Measurements from ENCODE around the gene TRMT2A. TPM values are rescaled to one million over a fixed set of nuclear protein-coding genes. Genes with fewer than 3 reads are reported as not detected.

TRMT2A gene
- total and polyA plus RNA-seq, 2 of the 8 experiments (the other 6 are each of a cell fraction or from before 2014, with no cell fraction given) = 44.9 to 50.3 TPM

DNA sequence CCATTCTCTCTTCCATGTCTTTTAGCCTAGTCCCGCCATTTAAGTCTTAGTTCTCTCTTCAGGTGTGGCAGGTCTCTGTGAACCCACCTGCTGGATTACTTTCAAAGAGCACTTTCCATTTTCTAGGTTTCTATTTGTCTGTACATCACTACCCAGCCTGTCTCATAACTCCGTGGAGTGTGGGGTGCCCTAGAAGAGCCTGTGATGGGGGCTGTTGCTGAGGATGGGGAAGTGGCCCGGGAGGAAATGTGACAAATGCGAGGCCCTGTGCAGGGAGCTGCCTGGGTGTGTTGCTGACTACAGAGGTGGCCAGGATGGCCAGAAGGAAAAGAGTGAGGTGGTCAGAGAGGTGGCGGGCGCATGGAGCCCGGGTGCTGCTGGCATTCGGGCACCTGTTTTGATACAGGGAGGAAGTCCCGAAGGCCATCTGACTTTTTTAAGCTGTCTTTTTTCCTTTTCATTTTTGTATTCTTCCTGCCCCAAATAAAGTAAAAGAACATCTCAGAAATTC, 26.2 kb downstream of the TRMT2A start:
- peaks cover 78 to 97% (median 94%) of the 10 kb centered on the region in 4 experiments for H3K36me3 ChIP-seq (ENCODE audit: control insufficient read depth in 2 of 4, insufficient read depth in 4 of 4, low read length in 3 of 4)
- H3K18ac ChIP-seq (ENCODE audit: extremely low read depth, low read length) = no peak overlapping the region
- WGBS, 2 experiments (ENCODE audit: extremely low coverage in 1 of 2, insufficient coverage in 1 of 2, insufficient read length in 1 of 2, insufficient replicate concordance in 2 of 2, low coverage in 1 of 2, low lambda C conversion rate in 2 of 2, missing lambda C conversion rate in 1 of 2) = 90% methylated on average over 9 of the region's 9 CpGs; no CpG with 5 or more reads in 1 of the 2 experiments
- no peak overlapping the region for H3K14ac ChIP-seq (ENCODE audit: insufficient read length)
- peaks cover 18% of the 10 kb centered on the region for H3K79me1 ChIP-seq (ENCODE audit: low read depth, low read length)
- no peak overlapping the region for H2BK120ac ChIP-seq (replicated peaks; ENCODE audit: low read depth, low read length)
- no peak overlapping the region for H2BK12ac ChIP-seq (ENCODE audit: low read depth, low read length)
- peaks cover 18 to 46% of the 10 kb centered on the region in 2 experiments for H4K20me1 ChIP-seq (replicated peaks in 1 of 2; ENCODE audit: control insufficient read depth in 1 of 2, insufficient read depth in 2 of 2, low read length in 2 of 2)
- no peak overlapping the region for H3K23ac ChIP-seq (ENCODE audit: insufficient read length)
- H3K9me3 ChIP-seq (ENCODE audit: insufficient read depth in 2 of 2, low read depth in 1 of 2, low read length in 1 of 2) = no peaks in the 10 kb centered on the region; a peak in 1 of 4 replicates
- H4K8ac ChIP-seq (ENCODE audit: extremely low read depth, insufficient read depth, low read length) = no peak overlapping the region
- no peak overlapping the region for H2AK5ac ChIP-seq (ENCODE audit: low read depth, low read length)
- H3K27ac ChIP-seq (ENCODE audit: low read depth, low read length) = no peak overlapping the region
- no peaks in the 10 kb centered on the region for H3K27me3 ChIP-seq (replicated peaks in 1 of 4; ENCODE audit: control insufficient read depth in 3 of 4, extremely low read depth in 1 of 4, insufficient read depth in 3 of 4, low read length in 3 of 4)
- POLR2A ChIA-PET (ENCODE audit: partially characterized antibody) = interaction anchor here (1.6 to 29.4 kb wide), 3 partner anchors 10 to 35 kb away, joined by 5 to 598 read pairs (median 6); partner anchors contain the start of genes RANBP1 and TRMT2A
- FAIRE-seq (no peak), DNase-seq (ENCODE audit: low read depth in 1 of 2, low spot score in 2 of 2) (no peak)
- CTCF ChIA-PET (ENCODE audit: partially characterized antibody) = interaction anchor here (0.6 to 1.3 kb wide), 4 partner anchors 14 to 127 kb away, joined by 3 to 7 read pairs (median 4); no protein-coding TSS in a partner anchor
- no peak overlapping the region for H4K5ac ChIP-seq (ENCODE audit: insufficient read length, low read depth, low read length)
- no peak overlapping the region for H3K4ac ChIP-seq (replicated peaks; ENCODE audit: insufficient read length, low read depth, low read length)
- H3K56ac ChIP-seq (replicated peaks; ENCODE audit: insufficient read length, low read depth, low read length) = no peak overlapping the region
- H3K4me1 ChIP-seq (replicated peaks in 1 of 4; ENCODE audit: control insufficient read depth in 3 of 4, insufficient read depth in 4 of 4, low read length in 3 of 4) = no peaks in the 10 kb centered on the region
- H3K79me2 ChIP-seq (ENCODE audit: control insufficient read depth in 1 of 2, insufficient read depth in 2 of 2, low read length in 2 of 2) = peaks cover 0 to 17% of the 10 kb centered on the region in 2 experiments; a peak in 2 of 4 replicates
- H3K4me3 ChIP-seq (ENCODE audit: extremely low read depth in 1 of 4, insufficient read depth in 2 of 4, low read depth in 3 of 4, low read length in 4 of 4) = no peak overlapping the region
- H3K23me2 ChIP-seq (ENCODE audit: low read depth, low read length) = no peaks in the 10 kb centered on the region
- no peak overlapping the region for H2BK20ac ChIP-seq (ENCODE audit: low read length)
- no peak overlapping the region for H3K9ac ChIP-seq (replicated peaks in 1 of 4; ENCODE audit: extremely low read depth in 1 of 4, low read depth in 3 of 4, low read length in 3 of 4)
- no peak overlapping the region for H2AFZ ChIP-seq (ENCODE audit: low read length)
- no peak overlapping the region for H4K91ac ChIP-seq (replicated peaks; ENCODE audit: insufficient read length, low read length)
- no peak overlapping the region for H2BK5ac ChIP-seq (ENCODE audit: low read depth, low read length)
- H3K4me2 ChIP-seq (ENCODE audit: insufficient read depth in 1 of 2, low read depth in 2 of 2, low read length in 2 of 2) = no peak overlapping the region
- no peak overlapping the region for H2BK15ac ChIP-seq (ENCODE audit: low read length)
- TF ChIP-seq KDM5A (IDR thresholded peaks at IDR 0.05; ENCODE audit: low read length) (no peak), EP300 (IDR thresholded peaks at IDR 0.05; ENCODE audit: borderline replicate concordance in 1 of 2, low read depth in 2 of 2, low read length in 2 of 2) (no peak)
